Dendritic cell treated with granulocyte-macrophage colony-stimulating factor and Interleukin-4, amounts not matched to agents 40 ng/mL and 50 ng/mL, for 4 days (primary cell): Measurements from ENCODE around the gene KDELR1.

Source experiments
- H3K27ac Mint-ChIP-seq: one replicate; pipeline ENCODE4 v1.8.0; 2022; ENCODE audit warnings: mild to moderate bottlenecking, mixed read lengths
- H3K27me3 Mint-ChIP-seq: one replicate; pipeline ENCODE4 v1.8.0; 2022; ENCODE audit warnings: mild to moderate bottlenecking, mixed read lengths
- H3K36me3 Mint-ChIP-seq: one replicate; pipeline ENCODE4 v1.8.0; 2022; ENCODE audit warnings: low read depth, mixed read lengths
- H3K4me1 Mint-ChIP-seq: one replicate; pipeline ENCODE4 v1.8.0; 2022; ENCODE audit warnings: low read depth, mixed read lengths
- H3K4me3 Mint-ChIP-seq: one replicate; pipeline ENCODE4 v1.8.0; 2022; ENCODE audit warnings: mild to moderate bottlenecking, moderate library complexity, mixed read lengths
- H3K9me3 Mint-ChIP-seq: one replicate; pipeline ENCODE4 v1.8.0; 2022; ENCODE audit warnings: mixed read lengths
- intact Hi-C: fragments of 100-400 bp; cut with micrococcal nuclease; formaldehyde crosslinking; loops from one replicate; pipeline ENCODE4 v1.15.0; 2022

KDELR1 gene

GRCh38 chr19:48405010-48405659, 13.8 kb upstream of the KDELR1 start:
- H3K27ac Mint-ChIP-seq = no peak overlapping the region
- peaks cover 9% of the 10 kb centered on the region for H3K9me3 Mint-ChIP-seq
- intact Hi-C loops = no loop called here

DNA sequence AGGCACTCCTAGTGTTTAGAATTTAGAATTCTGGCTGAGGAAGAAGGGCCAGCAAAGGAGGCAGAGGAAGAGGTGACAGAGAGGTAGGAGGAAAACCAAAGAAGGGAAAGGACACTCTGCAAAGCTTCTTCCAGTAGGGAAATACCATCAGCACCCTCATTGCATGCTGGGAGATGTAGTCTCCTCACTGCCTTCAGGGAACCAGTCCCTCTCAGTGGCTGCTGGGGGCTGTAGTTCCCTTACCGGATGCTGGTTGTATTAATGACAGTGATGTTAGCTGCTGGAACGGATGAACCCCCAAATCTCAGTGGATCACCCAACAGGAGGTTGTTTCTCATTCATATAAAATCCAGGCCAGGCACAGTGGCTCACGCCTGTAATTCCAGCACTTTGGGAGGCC, 12.3 kb upstream of the KDELR1 start:
- Mint-ChIP-seq H3K27me3 (peaks cover 18% of the 10 kb centered on the region), H3K27ac (peak overlapping the region; percentile 35), H3K36me3 (no peaks in the 10 kb centered on the region), H3K4me1 (peaks cover 39% of the 10 kb centered on the region), H3K4me3 (no peak overlapping the region), H3K9me3 (peaks cover 18% of the 10 kb centered on the region)
- intact Hi-C loops = no loop called here

More at GRCh38 chr19:48405010-48405659, 13.8 kb upstream of the KDELR1 start:
- H3K27me3 Mint-ChIP-seq = peaks cover 21% of the 10 kb centered on the region
- H3K36me3 Mint-ChIP-seq = no peaks in the 10 kb centered on the region
- H3K4me1 Mint-ChIP-seq = peaks cover 25% of the 10 kb centered on the region
- H3K4me3 Mint-ChIP-seq = no peak overlapping the region

DNA sequence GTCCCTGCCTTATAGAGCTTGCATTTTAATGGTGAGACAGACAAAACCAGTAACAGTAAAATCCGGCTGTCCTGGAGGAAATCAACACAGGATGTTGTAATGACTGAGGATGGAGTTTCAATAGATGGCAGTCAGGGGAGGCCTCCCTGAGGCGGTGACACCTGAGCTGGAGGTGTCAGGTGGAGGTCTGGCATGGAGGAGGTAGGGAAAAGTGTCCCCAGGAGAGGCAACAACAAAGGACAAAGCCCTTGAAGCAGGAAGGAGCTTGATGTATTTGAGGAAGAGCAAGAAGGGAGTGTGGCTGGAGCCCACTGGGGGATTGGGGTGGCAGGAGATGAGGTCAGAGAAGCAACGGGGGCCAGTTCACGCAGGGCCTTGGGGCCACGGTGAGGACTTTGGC, 9.9 kb upstream of the KDELR1 start:
- intact Hi-C loops = loop anchor here (2.0 kb wide), 1 partner anchor 14 kb away; no protein-coding TSS in a partner anchor
- Mint-ChIP-seq H3K27me3 (peaks cover 23% of the 10 kb centered on the region), H3K36me3 (peaks cover 10% of the 10 kb centered on the region), H3K4me3 (no peak overlapping the region), H3K27ac (no peak overlapping the region), H3K9me3 (peaks cover 18% of the 10 kb centered on the region), H3K4me1 (peaks cover 51% of the 10 kb centered on the region)

GRCh38 chr19:48400018-48400742, 8.8 kb upstream of the KDELR1 start:
- Mint-ChIP-seq H3K27me3 (peaks cover 31% of the 10 kb centered on the region), H3K9me3 (peaks cover 9% of the 10 kb centered on the region), H3K4me1 (peaks cover 54% of the 10 kb centered on the region), H3K27ac (peak overlapping the region; percentile 80), H3K4me3 (no peak overlapping the region), H3K36me3 (peaks cover 10% of the 10 kb centered on the region)
- intact Hi-C loops = loop anchor here (2.0 kb wide), 1 partner anchor 15 kb away; no protein-coding TSS in a partner anchor

DNA sequence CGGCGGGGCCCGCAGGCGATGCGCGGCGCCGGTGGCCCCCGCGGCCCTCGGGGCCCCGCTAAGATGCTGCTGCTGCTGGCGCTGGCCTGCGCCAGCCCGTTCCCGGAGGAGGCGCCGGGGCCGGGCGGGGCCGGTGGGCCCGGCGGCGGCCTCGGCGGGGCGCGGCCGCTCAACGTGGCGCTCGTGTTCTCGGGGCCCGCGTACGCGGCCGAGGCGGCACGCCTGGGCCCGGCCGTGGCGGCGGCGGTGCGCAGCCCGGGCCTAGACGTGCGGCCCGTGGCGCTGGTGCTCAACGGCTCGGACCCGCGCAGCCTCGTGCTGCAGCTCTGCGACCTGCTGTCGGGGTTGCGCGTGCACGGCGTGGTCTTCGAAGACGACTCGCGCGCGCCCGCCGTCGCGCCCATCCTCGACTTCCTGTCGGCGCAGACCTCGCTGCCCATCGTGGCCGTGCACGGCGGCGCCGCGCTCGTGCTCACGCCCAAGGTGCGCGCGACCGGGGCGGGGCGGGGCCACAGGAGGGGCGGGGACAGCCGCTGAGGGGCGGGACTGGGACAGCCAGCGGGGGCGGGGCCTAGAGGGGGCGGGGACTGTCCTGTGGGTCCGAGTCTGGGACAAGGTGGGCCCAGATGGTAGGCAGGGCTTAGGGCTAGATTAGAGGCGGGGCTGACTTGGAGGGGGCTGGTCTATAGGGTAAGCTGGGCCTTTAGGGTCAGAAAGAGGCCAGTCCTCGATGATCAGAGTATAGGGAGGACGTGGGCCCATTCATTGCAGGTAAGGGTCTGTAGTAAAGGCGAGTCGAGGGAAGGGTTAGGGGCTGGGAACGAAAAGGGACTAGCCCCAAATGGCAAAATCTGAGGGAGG, 7.3 kb upstream of the KDELR1 start:
- H3K27ac Mint-ChIP-seq = peak overlapping the region; percentile 82
- intact Hi-C loops = no loop called here
- H3K27me3 Mint-ChIP-seq = peaks cover 46% of the 10 kb centered on the region
- peaks cover 9% of the 10 kb centered on the region for H3K9me3 Mint-ChIP-seq
- peaks cover 67% of the 10 kb centered on the region for H3K4me1 Mint-ChIP-seq
- H3K36me3 Mint-ChIP-seq = peaks cover 10% of the 10 kb centered on the region
- H3K4me3 Mint-ChIP-seq = peak overlapping the region; percentile 82

GRCh38 chr19:48398102-48398374, 6.7 kb upstream of the KDELR1 start:
- intact Hi-C loops = no loop called here

DNA sequence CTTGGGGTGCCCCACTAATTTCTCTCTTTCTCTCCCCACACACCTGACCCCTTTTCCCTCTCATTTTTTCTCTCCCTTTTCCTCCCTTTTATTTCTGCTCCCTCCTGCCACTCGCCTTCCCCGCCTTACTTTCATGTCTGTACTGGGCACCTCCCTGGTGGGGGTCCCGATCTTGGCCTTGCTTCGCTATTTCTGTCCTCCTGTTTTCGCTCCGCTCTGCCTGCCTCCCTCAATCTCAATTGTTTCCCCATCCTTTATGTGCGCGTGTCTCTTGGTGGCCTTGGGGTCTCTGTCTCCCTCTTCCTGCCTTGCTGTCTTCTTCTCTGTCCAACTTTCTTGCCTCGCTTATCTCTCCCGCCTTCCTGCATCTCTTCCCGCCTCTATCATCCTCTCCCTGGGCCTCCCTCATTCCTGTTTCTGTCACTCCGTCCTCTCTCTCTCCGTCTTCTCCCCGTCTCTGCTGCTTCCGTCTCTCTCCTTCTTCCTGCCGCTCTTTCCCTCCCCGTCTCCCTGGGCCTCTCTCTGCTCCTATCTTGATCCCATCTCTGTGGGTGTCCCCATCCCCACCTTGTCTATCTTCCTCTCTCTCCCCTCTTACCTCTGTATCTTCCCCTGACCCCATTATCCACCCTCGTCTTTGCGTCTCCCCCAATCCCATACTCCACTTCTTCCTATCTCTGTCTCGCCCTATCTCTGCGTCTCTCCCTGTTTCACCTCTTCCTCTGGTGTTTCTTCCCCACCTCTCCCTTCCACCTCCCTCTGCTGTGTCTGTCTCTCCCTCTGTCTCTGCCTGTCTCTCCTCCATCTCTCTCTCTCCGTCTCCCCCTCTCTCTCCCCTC, 6.1 kb upstream of the KDELR1 start:
- H3K4me1 Mint-ChIP-seq = peaks cover 63% of the 10 kb centered on the region
- H3K27me3 Mint-ChIP-seq = peaks cover 57% of the 10 kb centered on the region
- intact Hi-C loops = no loop called here
- H3K4me3 Mint-ChIP-seq = peak overlapping the region; percentile 82
- H3K27ac Mint-ChIP-seq = peak overlapping the region; percentile 82
- H3K9me3 Mint-ChIP-seq = peaks cover 9% of the 10 kb centered on the region
- H3K36me3 Mint-ChIP-seq = peaks cover 10% of the 10 kb centered on the region

More at GRCh38 chr19:48398102-48398374, 6.7 kb upstream of the KDELR1 start:
- peak overlapping the region; percentile 82 for H3K27ac Mint-ChIP-seq
- H3K4me3 Mint-ChIP-seq = peak overlapping the region; percentile 82
- peaks cover 10% of the 10 kb centered on the region for H3K36me3 Mint-ChIP-seq
- peaks cover 63% of the 10 kb centered on the region for H3K4me1 Mint-ChIP-seq
- H3K9me3 Mint-ChIP-seq = peaks cover 9% of the 10 kb centered on the region
- peaks cover 52% of the 10 kb centered on the region for H3K27me3 Mint-ChIP-seq

GRCh38 chr19:48396824-48397176, 5.4 kb upstream of the KDELR1 start:
- Mint-ChIP-seq H3K4me3 (no peak overlapping the region), H3K36me3 (peaks cover 10% of the 10 kb centered on the region), H3K27me3 (peaks cover 64% of the 10 kb centered on the region), H3K9me3 (peaks cover 9% of the 10 kb centered on the region), H3K27ac (peak overlapping the region; percentile 82), H3K4me1 (peaks cover 65% of the 10 kb centered on the region)
- intact Hi-C loops = no loop called here

DNA sequence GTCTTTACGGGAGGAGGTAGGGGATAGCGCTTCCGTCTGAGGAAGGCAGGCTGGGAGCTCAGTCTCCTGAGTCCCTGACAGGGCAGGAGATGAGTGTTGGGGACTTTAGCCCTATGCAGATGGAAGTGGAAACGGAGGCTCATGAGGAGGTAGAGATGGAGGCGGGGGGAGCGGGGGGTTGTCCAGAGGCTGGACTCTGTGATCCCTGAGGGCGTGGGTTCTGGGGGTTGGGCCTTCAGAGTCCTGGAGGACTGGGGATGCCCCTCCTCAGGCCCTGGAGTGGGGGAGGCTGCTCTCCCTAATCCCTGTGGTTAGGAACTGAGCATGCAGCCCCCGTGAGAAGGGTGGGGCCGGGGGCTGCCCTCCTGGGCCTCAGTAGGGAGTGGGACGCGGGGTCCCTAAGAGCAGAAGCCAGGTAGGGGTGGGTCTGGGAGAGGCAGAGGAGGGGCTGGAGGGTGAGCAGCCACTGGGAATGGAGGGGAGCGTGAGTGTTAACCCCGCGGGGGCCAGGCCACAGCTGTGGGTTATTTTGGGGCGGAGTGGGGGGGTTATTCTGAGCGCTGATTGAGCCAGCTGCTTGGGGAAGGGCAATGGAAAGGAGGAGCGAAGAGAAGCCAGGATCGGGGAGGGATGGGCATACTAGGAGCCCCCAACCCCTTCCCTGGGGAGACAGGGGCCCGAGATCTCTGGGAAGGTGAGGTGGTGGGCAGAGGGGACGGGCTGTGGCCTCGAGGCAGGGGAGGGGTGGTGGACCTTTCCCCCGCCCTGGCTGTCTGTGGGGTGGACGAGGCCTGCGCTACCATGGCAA, 4.9 kb upstream of the KDELR1 start:
- intact Hi-C loops = no loop called here
- Mint-ChIP-seq H3K27ac (no peak overlapping the region), H3K36me3 (peaks cover 14% of the 10 kb centered on the region), H3K4me3 (no peak overlapping the region), H3K9me3 (peaks cover 9% of the 10 kb centered on the region), H3K4me1 (peaks cover 65% of the 10 kb centered on the region), H3K27me3 (peaks cover 67% of the 10 kb centered on the region)

DNA sequence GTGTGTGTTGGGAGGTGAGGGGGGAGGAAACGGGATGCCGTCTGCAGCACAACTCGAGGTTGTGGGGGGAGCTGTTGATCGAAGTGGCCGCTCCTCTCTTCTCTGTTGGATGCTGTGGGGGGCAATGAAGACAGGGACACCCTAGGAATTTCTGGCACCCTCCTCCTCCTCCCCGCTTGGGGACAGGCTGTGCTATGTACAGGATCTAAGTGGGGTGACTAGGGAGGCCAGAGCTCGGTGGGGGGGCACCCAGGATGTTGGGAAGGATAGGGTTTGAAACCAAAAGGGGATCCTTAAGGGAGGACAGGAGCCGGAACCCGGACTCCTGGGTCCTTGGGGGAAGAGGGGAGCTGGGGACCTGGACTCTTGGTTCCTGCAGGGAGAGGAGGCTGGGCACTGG, 4.1 kb upstream of the KDELR1 start:
- intact Hi-C loops = no loop called here

DNA sequence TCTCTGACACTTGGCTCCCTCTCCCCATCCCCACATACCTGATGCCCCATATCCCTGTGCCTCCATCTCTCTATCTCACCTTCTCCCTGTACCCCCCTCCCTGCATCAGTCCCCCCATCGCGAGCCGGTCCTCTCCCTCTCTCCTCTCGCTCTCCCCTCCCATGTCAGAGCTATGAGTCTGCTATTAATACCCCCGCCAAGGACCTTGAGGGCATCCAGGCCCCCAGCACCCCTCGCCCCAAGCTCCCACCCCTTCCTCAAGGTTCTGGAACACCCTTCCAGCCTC, 3.8 kb upstream of the KDELR1 start:
- peaks cover 67% of the 10 kb centered on the region for H3K27me3 Mint-ChIP-seq
- H3K4me3 Mint-ChIP-seq = no peak overlapping the region
- no peak overlapping the region for H3K27ac Mint-ChIP-seq
- intact Hi-C loops = no loop called here
- H3K4me1 Mint-ChIP-seq = peaks cover 67% of the 10 kb centered on the region
- peaks cover 25% of the 10 kb centered on the region for H3K36me3 Mint-ChIP-seq
- peaks cover 9% of the 10 kb centered on the region for H3K9me3 Mint-ChIP-seq

More for the DNA sequence above, 4.1 kb upstream of the KDELR1 start:
- Mint-ChIP-seq H3K4me3 (no peak overlapping the region), H3K9me3 (peaks cover 9% of the 10 kb centered on the region), H3K36me3 (peaks cover 22% of the 10 kb centered on the region), H3K4me1 (peaks cover 63% of the 10 kb centered on the region), H3K27ac (no peak overlapping the region), H3K27me3 (peaks cover 67% of the 10 kb centered on the region)

DNA sequence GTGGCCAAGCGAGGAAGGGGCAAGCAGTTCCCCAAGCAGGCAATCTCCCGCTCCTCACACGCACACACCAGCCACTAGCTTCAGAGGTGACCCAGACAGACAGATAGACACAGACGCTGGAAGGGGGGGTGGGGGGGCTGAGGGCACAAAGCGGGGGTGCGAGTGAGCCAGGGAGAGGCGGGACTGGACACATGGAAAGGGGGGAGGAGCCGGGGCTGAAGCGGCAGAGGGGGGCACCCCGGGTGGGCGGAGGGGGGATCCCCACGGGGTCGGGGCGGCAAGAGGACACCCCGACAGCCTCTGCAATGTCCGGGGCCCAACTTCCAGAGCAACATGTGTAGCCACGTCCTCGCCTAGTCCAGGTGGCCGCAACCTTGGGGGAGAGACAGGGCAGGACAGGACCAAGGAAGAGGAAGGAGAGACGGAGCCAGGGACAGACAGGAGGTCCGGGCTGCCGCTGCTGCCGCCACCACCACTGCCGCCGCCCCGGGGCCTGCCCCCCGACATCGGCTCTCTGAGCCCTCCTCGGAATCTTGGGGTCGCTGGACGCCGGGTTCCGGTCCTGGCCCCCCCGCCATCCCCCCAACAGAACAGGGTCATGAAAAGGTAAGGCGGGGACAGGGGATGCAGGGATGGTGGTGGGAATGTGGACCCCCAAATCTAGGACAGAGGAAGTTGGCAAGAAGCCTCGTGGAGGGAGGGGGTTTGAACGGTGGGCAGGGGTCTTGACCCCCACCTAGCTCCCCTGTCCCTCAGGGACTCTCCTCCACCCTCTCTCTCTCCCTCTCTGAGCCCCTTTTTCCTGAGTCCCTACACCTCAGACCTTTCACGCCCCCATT, 3.2 kb upstream of the KDELR1 start:
- H3K27me3 Mint-ChIP-seq = peaks cover 67% of the 10 kb centered on the region
- H3K4me1 Mint-ChIP-seq = peaks cover 65% of the 10 kb centered on the region
- peaks cover 27% of the 10 kb centered on the region for H3K36me3 Mint-ChIP-seq
- no peak overlapping the region for H3K4me3 Mint-ChIP-seq
- intact Hi-C loops = loop anchor here (5.0 kb wide), 1 partner anchor 72 kb away; a partner anchor contains a TSS
- H3K9me3 Mint-ChIP-seq = peaks cover 5% of the 10 kb centered on the region
- peak overlapping the region; percentile 60 for H3K27ac Mint-ChIP-seq
